HG03439 (cell line): Measurements from ENCODE around the gene SP8.

Source experiments
- ATAC-seq: cut with Tn5 transposase; IDR thresholded peaks from one replicate; pipeline ENCODE4 v1.9.1; 2021; ENCODE audit warnings: mild to moderate bottlenecking, moderate library complexity; ENCODE audit not compliant: unreplicated experiment

The SP8 gene

GRCh38 chr7:20776214-20776911 lies 10.3 kb downstream of the SP8 start:
- ATAC-seq: no peak

GRCh38 chr7:20754001-20754400 lies 32.7 kb downstream of the SP8 start:
- ATAC-seq: no peak

GRCh38 chr7:20749906-20750305 lies 36.8 kb downstream of the SP8 start:
- no peak for ATAC-seq

- ATAC-seq: no peak
Measured at GRCh38 chr7:20748853-20749252, 37.8 kb downstream of the SP8 start.

- ATAC-seq: no peak
Measured at GRCh38 chr7:20747001-20747400, 39.7 kb downstream of the SP8 start.

- ATAC-seq: no peak
Measured at GRCh38 chr7:20745702-20746101, 41.0 kb downstream of the SP8 start.

GRCh38 chr7:20744954-20745446 lies 41.7 kb downstream of the SP8 start:
- ATAC-seq: no peak

- no peak for ATAC-seq
Measured at GRCh38 chr7:20742913-20743312, 43.8 kb downstream of the SP8 start.

- ATAC-seq: no peak
Measured at GRCh38 chr7:20741801-20742200, 44.9 kb downstream of the SP8 start.

- no peak for ATAC-seq
Measured at GRCh38 chr7:20738518-20739481, 47.9 kb downstream of the SP8 start.

- ATAC-seq: no peak
Measured at GRCh38 chr7:20737840-20738448, 48.7 kb downstream of the SP8 start.

GRCh38 chr7:20735346-20736065 lies 51.2 kb downstream of the SP8 start:
- no peak for ATAC-seq
